Type B pancreatic cell (in vitro differentiated cells): Measurements from ENCODE around the gene DAZAP1. TPM values are rescaled to one million over a fixed set of nuclear protein-coding genes. Genes with fewer than 3 reads are reported as not detected.

Source experiments
- DNase-seq: peaks from one replicate; pipeline ENCODE4 v3.0.0; 2021; ENCODE audit warnings: mixed read lengths; ENCODE audit not compliant: unreplicated experiment; ENCODE audit errors: extremely low spot score
- H3K27ac Mint-ChIP-seq: 2 replicates; pipeline ENCODE4 v1.8.0; 2021; ENCODE audit warnings: mild to moderate bottlenecking, mixed read lengths
- H3K27me3 Mint-ChIP-seq: 2 replicates; pipeline ENCODE4 v1.8.0; 2021; ENCODE audit warnings: mixed read lengths
- H3K36me3 Mint-ChIP-seq: 2 replicates; pipeline ENCODE4 v1.8.0; 2021; ENCODE audit warnings: mixed read lengths
- H3K4me1 Mint-ChIP-seq: one replicate; pipeline ENCODE4 v1.8.0; 2021; ENCODE audit warnings: mixed read lengths; ENCODE audit not compliant: unreplicated experiment
- H3K4me3 Mint-ChIP-seq: 2 replicates; pipeline ENCODE4 v1.8.0; 2021; ENCODE audit warnings: mild to moderate bottlenecking, mixed read lengths
- H3K9me3 Mint-ChIP-seq: 2 replicates; pipeline ENCODE4 v1.8.0; 2021; ENCODE audit warnings: mixed read lengths
- total RNA-seq: library from RNA; stranded (reverse); gene quantifications from 2 replicates; pipeline ENCODE4 v1.2.1, GENCODE V29; 2021; ENCODE audit warnings: low replicate concordance
- TF ChIP-seq, protein P1 (sequence below): fragments of 200-600 bp; sonication (generic); conservative IDR thresholded peaks from 2 replicates; pipeline ENCODE4 v1.5.0; 2021; ENCODE audit warnings: antibody characterized with exemption, mild to moderate bottlenecking

The DAZAP1 gene
- total RNA-seq, 1 donor from 2014 or later, result 124 TPM

DNA sequence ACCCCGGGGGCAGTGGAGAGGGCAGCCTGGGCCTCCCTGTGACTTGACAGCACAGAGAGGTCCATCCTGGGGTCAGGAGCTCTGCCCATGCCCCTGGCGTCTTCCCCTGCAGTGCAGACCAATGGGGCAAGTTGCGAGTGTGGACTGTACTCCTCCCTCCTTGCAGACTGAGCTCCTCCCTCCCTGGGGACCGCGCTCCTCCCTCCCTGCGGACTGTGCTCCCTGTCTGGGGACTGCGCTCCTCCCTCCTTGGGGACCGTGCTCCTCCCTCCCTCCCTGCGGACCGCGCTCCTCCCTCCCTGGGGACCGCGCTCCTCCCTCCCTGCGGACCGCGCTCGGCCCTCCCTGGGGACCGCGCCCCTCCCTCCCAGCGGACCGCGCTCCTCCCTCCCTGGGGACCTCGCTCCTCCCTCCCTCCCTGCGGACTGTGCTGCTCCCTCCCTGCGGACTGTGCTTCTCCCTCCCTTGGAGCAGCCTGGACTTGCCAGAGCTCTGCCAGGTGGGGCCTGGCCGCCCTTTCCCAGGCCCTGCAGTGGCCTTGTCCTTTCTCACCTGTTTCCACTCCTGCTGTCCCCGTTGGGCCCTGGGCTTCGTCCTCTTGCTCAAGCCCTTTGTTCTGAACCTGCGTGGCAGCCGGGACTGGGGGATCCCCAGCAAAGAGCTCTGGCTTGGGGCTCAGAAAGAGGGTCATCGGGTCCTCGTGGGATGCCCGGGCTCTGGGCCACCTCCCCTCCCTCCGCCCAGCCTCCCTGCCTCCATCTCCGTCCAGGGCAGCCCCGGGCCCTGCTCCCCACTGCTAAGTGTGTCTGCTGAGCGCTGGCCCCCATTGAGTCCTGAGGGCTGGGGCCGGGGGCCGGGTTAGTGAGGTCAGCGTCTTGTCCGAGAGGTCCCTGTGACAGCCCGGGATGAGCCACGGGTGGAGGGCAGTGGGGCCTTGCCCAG, 12.9 kb upstream of the DAZAP1 start:
- no peaks in the 10 kb centered on the region for H3K9me3 Mint-ChIP-seq
- TF ChIP-seq, protein P1, sequence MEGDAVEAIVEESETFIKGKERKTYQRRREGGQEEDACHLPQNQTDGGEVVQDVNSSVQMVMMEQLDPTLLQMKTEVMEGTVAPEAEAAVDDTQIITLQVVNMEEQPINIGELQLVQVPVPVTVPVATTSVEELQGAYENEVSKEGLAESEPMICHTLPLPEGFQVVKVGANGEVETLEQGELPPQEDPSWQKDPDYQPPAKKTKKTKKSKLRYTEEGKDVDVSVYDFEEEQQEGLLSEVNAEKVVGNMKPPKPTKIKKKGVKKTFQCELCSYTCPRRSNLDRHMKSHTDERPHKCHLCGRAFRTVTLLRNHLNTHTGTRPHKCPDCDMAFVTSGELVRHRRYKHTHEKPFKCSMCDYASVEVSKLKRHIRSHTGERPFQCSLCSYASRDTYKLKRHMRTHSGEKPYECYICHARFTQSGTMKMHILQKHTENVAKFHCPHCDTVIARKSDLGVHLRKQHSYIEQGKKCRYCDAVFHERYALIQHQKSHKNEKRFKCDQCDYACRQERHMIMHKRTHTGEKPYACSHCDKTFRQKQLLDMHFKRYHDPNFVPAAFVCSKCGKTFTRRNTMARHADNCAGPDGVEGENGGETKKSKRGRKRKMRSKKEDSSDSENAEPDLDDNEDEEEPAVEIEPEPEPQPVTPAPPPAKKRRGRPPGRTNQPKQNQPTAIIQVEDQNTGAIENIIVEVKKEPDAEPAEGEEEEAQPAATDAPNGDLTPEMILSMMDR, result no peak
- no peaks in the 10 kb centered on the region for H3K27me3 Mint-ChIP-seq
- no peaks in the 10 kb centered on the region for H3K36me3 Mint-ChIP-seq
- no peak overlapping the region for H3K27ac Mint-ChIP-seq
- H3K4me3 Mint-ChIP-seq, result no peak overlapping the region
- no peak for DNase-seq
- H3K4me1 Mint-ChIP-seq, result no peaks in the 10 kb centered on the region

DNA sequence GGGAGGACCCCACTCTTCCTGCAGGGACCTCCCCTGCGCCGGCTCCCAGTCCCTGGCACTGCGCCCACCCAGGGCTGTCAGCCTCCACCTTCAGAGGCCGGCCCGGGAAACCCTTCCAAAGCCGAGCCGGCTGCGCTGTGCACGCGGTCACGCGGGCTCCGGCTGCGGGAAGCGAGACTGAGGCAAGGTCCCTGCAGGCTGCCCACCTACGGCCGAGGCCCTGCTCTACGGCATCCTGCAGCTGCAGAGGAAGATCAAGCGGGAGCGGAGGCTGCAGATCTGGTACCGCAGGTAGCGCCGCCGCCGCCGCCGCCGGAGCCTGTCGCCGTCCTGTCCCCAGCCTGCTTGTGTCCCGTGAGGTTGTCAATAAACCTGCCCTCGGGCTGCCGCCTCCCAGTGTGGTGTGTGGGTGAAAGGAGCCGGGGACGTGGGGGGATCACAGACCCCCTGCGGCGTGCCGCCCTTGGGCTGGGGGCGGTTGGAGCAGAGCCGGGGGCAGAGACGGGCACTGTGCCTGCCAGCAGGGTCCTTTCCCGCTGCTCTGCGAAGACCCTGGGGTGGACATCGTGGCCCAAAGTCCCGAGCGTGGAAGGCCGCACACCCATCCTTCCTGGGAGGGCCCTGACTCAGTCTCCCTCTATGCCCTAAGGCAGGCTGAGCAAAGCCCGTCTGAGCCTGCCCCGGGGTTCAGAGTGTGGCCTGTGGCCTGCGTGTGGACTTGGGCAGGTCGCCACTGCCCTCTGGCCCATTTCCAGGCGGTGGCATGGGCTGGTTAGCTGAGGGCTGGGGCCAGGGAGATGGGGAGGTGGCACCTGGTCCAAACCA, 12.0 kb upstream of the DAZAP1 start:
- H3K4me3 Mint-ChIP-seq, result no peak overlapping the region
- no peak overlapping the region for H3K27ac Mint-ChIP-seq
- no peaks in the 10 kb centered on the region for H3K4me1 Mint-ChIP-seq
- no peaks in the 10 kb centered on the region for H3K36me3 Mint-ChIP-seq
- no peaks in the 10 kb centered on the region for H3K27me3 Mint-ChIP-seq
- TF ChIP-seq, protein P1, result no peak
- H3K9me3 Mint-ChIP-seq, result no peaks in the 10 kb centered on the region
- DNase-seq, result no peak

DNA sequence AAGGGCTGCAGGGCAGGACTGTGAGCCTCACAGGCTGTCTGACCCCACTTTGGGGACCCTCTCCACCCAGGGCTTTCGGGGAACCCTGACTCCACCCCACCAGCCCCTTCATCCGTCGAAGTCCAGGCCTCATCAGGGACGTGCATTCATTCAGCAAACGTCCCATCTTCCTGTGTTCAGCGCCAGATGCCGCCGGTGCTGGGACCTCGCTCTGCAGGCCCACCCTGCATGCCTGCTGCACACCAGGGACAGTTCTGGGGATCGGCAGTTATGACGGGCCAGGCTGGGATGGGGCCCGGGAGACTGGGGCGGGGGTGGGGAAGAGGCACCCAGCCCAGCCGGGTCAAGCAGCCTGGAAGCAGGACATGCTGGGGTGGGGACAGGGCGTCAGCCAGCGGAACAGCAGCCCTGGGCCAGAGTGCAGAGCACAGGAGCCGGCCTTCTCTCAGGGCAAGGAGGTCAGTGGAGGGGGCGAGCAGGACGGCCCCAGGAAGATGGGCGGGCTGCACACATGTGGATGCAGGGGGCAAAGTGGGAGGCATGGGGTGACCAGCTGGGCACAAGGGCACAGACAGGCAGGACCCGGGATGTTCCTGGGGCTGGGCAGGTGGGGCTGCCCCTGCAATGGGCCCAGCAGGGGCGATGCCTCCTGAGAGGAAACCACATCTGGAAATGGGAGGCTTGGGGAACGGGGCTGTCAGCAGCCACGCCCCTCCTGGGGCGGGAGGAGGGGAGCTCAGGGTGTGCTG, 11.2 kb upstream of the DAZAP1 start:
- no peaks in the 10 kb centered on the region for H3K36me3 Mint-ChIP-seq
- no peaks in the 10 kb centered on the region for H3K4me1 Mint-ChIP-seq
- H3K4me3 Mint-ChIP-seq, result no peak overlapping the region
- H3K9me3 Mint-ChIP-seq, result no peaks in the 10 kb centered on the region
- H3K27ac Mint-ChIP-seq, result no peak overlapping the region
- no peaks in the 10 kb centered on the region for H3K27me3 Mint-ChIP-seq
- DNase-seq, result no peak
- TF ChIP-seq, protein P1, result no peak

DNA sequence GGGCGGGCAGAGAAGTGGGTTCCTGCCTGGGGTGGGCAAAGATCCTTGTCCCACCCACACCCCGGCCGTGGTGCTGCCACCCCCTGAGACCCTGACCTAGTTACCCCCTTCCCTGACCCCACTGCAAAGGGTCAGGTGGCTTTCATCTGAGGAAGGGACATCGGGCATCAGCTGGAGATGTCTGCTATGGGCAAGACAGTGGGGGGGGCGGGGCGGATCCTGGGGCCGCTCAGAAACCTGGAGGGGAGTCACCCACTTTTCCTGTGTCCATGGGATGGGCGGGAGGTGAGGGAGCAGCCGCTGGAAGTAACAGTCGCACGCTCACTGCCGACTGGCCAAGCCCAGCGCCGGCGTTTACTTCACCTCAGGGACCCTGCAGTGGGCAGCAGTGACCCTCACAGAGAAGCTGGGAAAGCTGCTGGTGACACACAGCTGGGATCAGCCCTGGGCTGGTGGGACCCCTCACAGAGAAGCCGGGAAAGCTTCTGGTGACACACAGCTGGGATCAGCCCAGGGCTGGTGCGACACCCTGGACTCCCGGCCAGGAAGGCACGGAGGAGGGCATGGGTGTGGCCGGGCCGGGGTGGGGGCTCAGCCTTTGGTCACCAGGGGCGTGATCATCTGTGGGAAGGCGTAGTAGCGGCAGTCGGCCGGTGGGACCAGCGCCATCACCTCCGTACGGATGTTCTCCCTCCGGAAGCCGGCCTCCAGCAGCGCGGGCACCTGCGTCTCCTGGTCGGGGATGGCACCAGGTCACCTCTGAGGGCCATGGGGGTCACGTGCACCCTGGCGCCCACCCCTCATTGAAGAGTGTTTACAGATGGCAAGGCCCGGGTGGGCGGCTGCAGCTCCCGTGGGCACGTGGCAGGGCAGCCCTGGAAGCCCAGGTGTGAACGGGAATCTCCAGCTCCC, 10.4 kb upstream of the DAZAP1 start:
- H3K27ac Mint-ChIP-seq, result no peak overlapping the region
- H3K4me1 Mint-ChIP-seq, result no peaks in the 10 kb centered on the region
- H3K9me3 Mint-ChIP-seq, result no peaks in the 10 kb centered on the region
- TF ChIP-seq, protein P1, result no peak
- H3K4me3 Mint-ChIP-seq, result no peak overlapping the region
- H3K36me3 Mint-ChIP-seq, result no peaks in the 10 kb centered on the region
- DNase-seq, result no peak
- H3K27me3 Mint-ChIP-seq, result no peaks in the 10 kb centered on the region

DNA sequence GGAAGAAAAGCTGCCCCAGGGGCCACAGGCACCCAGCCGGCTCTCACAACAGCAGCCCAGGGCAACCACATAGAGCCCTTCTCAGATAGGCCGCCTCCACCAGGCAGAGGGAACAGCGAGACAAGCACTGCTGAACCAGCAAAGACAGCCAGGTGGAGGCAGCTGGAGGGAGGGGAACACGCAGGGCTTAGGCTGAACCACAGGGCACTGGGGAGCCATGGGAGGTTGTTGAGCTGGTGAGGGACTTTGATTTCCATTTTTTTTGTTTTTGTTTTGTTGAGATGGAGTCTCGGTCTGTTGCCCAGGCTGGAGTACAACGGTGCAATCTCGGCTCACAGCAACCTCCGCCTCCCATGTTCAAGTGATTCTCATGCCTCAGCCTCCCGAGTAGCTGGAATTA, 9.5 kb upstream of the DAZAP1 start:
- H3K4me3 Mint-ChIP-seq, result no peak overlapping the region
- H3K27ac Mint-ChIP-seq, result no peak overlapping the region
- no peaks in the 10 kb centered on the region for H3K36me3 Mint-ChIP-seq
- H3K9me3 Mint-ChIP-seq, result no peaks in the 10 kb centered on the region
- H3K27me3 Mint-ChIP-seq, result no peaks in the 10 kb centered on the region
- no peak for DNase-seq
- TF ChIP-seq, protein P1, result no peak
- peaks cover 4% of the 10 kb centered on the region for H3K4me1 Mint-ChIP-seq
